Neuronal stem cell (in vitro differentiated cells): ENCODE data around the gene SPECC1.

ENCODE experiments used
- DNase-seq: peaks from one replicate; pipeline ENCODE4 v3.0.0-alpha.2; 2013; ENCODE audit warnings: low spot score
- H2AFZ ChIP-seq: one replicate; pipeline ENCODE4 v1.6.1; 2013; ENCODE audit warnings: mild to moderate bottlenecking, low read length, inconsistent platforms
- H2AK5ac ChIP-seq: 2 replicates; pipeline ENCODE4 v1.6.1; 2013; ENCODE audit warnings: low read depth, mild to moderate bottlenecking, inconsistent platforms, low read length, moderate library complexity, mixed read lengths
- H2BK120ac ChIP-seq: 2 replicates; pipeline ENCODE4 v1.6.1; 2013; ENCODE audit warnings: low read depth, mild to moderate bottlenecking, inconsistent platforms, low read length, moderate library complexity, mixed read lengths
- H2BK12ac ChIP-seq: one replicate; pipeline ENCODE4 v1.6.1; 2013; ENCODE audit warnings: low read length, inconsistent platforms
- H2BK15ac ChIP-seq: 2 replicates; pipeline ENCODE4 v1.6.1; 2013; ENCODE audit warnings: mild to moderate bottlenecking, low read length, inconsistent platforms, mixed read lengths
- H2BK5ac ChIP-seq: one replicate; pipeline ENCODE4 v1.6.1; 2013; ENCODE audit warnings: inconsistent platforms, mild to moderate bottlenecking, low read length, moderate library complexity
- H3K14ac ChIP-seq: one replicate; pipeline ENCODE4 v1.6.1; 2013; ENCODE audit warnings: low read length, inconsistent platforms
- H3K18ac ChIP-seq: 2 replicates; pipeline ENCODE4 v1.6.1; 2013; ENCODE audit warnings: low read length, inconsistent platforms
- H3K23ac ChIP-seq: 2 replicates; pipeline ENCODE4 v1.6.1; 2013; ENCODE audit warnings: low read depth, mild to moderate bottlenecking, mixed read lengths, low read length, inconsistent platforms; ENCODE audit not compliant: poor library complexity
- H3K27ac ChIP-seq: replicated peaks from 3 replicates; pipeline ENCODE4 v1.5.1; 2013; ENCODE audit warnings: low read length, inconsistent platforms
- H3K27me3 ChIP-seq, 3 experiments: 2 replicates each; pipeline ENCODE4 v1.6.1; 2013; ENCODE audit warnings: low read length in 3 of 3, mild to moderate bottlenecking in 2 of 3, inconsistent platforms in 1 of 3, low read depth in 1 of 3, mixed read lengths in 1 of 3, moderate library complexity in 1 of 3; ENCODE audit not compliant: control insufficient read depth in 3 of 3, insufficient read depth in 3 of 3
- H3K36me3 ChIP-seq, 2 donors: replicated peaks in 1 of 2; 2 replicates each; pipeline ENCODE4 v1.6.1; 2013; ENCODE audit warnings: low read length in 2 of 2; ENCODE audit not compliant: control insufficient read depth in 2 of 2, insufficient read depth in 2 of 2
- H3K4ac ChIP-seq: 2 replicates; pipeline ENCODE4 v1.6.1; 2013; ENCODE audit warnings: inconsistent platforms, mild to moderate bottlenecking, low read length, moderate library complexity
- H3K4me1 ChIP-seq, 2 donors: 1 replicate in 1 of 2; 2 replicates in 1 of 2; pipeline ENCODE4 v1.6.1; 2013; ENCODE audit warnings: low read length in 2 of 2, low read depth in 1 of 2; ENCODE audit not compliant: control insufficient read depth in 2 of 2, insufficient read depth in 1 of 2
- H3K4me2 ChIP-seq: one replicate; pipeline ENCODE4 v1.6.1; 2013; ENCODE audit warnings: mild to moderate bottlenecking, low read length, inconsistent platforms; ENCODE audit not compliant: insufficient read depth, poor library complexity, severe bottlenecking
- H3K4me3 ChIP-seq, 2 donors: 2 replicates each; pipeline ENCODE4 v1.5.1; 2013; ENCODE audit warnings: low read length in 2 of 2, mild to moderate bottlenecking in 2 of 2, inconsistent platforms in 1 of 2, moderate library complexity in 1 of 2
- H3K79me1 ChIP-seq: one replicate; pipeline ENCODE4 v1.6.1; 2013; ENCODE audit warnings: low read depth, mild to moderate bottlenecking, inconsistent platforms, low read length, moderate library complexity
- H3K9ac ChIP-seq: one replicate; pipeline ENCODE4 v1.6.1; 2013; ENCODE audit warnings: mild to moderate bottlenecking, low read depth, low read length, inconsistent platforms; ENCODE audit not compliant: poor library complexity
- H3K9me3 ChIP-seq, 2 donors: replicated peaks in 1 of 2; 2 replicates each; pipeline versions ENCODE3 to v1.6.1; 2013; ENCODE audit warnings: low read length in 2 of 2, mild to moderate bottlenecking in 2 of 2, inconsistent platforms in 1 of 2, low read depth in 1 of 2, mixed read lengths in 1 of 2, moderate library complexity in 1 of 2; ENCODE audit not compliant: control insufficient read depth in 2 of 2, insufficient read depth in 1 of 2
- H4K8ac ChIP-seq: one replicate; pipeline ENCODE4 v1.6.1; 2013; ENCODE audit warnings: low read depth, mild to moderate bottlenecking, inconsistent platforms, low read length, moderate library complexity
- H4K91ac ChIP-seq: one replicate; pipeline ENCODE4 v1.6.1; 2013; ENCODE audit warnings: low read length, low read depth, mild to moderate bottlenecking, inconsistent platforms; ENCODE audit not compliant: poor library complexity
- WGBS, 2 donors: extraction: QIAGEN DNeasy Blood & Tissue Kit; methylation state at CpG; one replicate each; pipeline ENCODE4 v1.1.7; 2013; ENCODE audit warnings: missing lambda C conversion rate in 2 of 2, mixed read lengths in 1 of 2; ENCODE audit not compliant: insufficient read length in 2 of 2, insufficient replicate concordance in 1 of 2; ENCODE audit errors: extremely low coverage in 2 of 2; 5-methylcytosine and 5-hydroxymethylcytosine counted together

Gene SPECC1

GRCh38 chr17:20266806-20267458 is 257.8 kb downstream of the SPECC1 start:
- H3K36me3 ChIP-seq: peaks cover 3 to 8% of the 10 kb centered on the region in 2 donors
- H2AFZ ChIP-seq: no peak overlapping the region
- no peak overlapping the region for H2BK5ac ChIP-seq
- no peak overlapping the region for H3K23ac ChIP-seq
- no peak overlapping the region for H3K18ac ChIP-seq
- peaks cover 0 to 8% of the 10 kb centered on the region in 2 donors for H3K9me3 ChIP-seq
- H3K14ac ChIP-seq: no peak overlapping the region
- H2AK5ac ChIP-seq: no peak overlapping the region
- no peak overlapping the region for H3K4me3 ChIP-seq
- H3K4me2 ChIP-seq: no peak overlapping the region
- H4K8ac ChIP-seq: no peak overlapping the region
- no peaks in the 10 kb centered on the region for H3K79me1 ChIP-seq
- WGBS, 2 donors: no CpG with 5 or more reads among the region's 11 CpGs
- no peak overlapping the region for H2BK120ac ChIP-seq
- DNase-seq: no peak
- no peak overlapping the region for H3K4ac ChIP-seq
- no peaks in the 10 kb centered on the region for H3K27me3 ChIP-seq
- no peak overlapping the region for H3K9ac ChIP-seq
- no peak overlapping the region for H3K27ac ChIP-seq
- no peak overlapping the region for H4K91ac ChIP-seq
- peaks cover 6 to 24% of the 10 kb centered on the region in 2 donors for H3K4me1 ChIP-seq
- no peak overlapping the region for H2BK12ac ChIP-seq
- no peak overlapping the region for H2BK15ac ChIP-seq

GRCh38 chr17:20267459-20267842 is 258.3 kb downstream of the SPECC1 start:
- H4K8ac ChIP-seq: peak overlapping the region; percentile 24
- H4K91ac ChIP-seq: no peak overlapping the region
- H3K4me2 ChIP-seq: no peak overlapping the region
- H3K4me1 ChIP-seq: peaks cover 6 to 18% of the 10 kb centered on the region in 2 donors
- H3K9ac ChIP-seq: no peak overlapping the region
- H3K23ac ChIP-seq: peak overlapping the region; percentile 37
- H2BK15ac ChIP-seq: no peak overlapping the region
- peaks cover 0 to 10% of the 10 kb centered on the region in 2 donors for H3K9me3 ChIP-seq
- no peak overlapping the region for H3K4ac ChIP-seq
- H3K4me3 ChIP-seq: no peak overlapping the region
- no peak overlapping the region for H2BK12ac ChIP-seq
- no peak overlapping the region for H2BK5ac ChIP-seq
- H3K27ac ChIP-seq: no peak overlapping the region
- WGBS, 2 donors: no CpG with 5 or more reads among the region's 3 CpGs
- H3K14ac ChIP-seq: no peak overlapping the region
- no peaks in the 10 kb centered on the region for H3K27me3 ChIP-seq
- no peaks in the 10 kb centered on the region for H3K79me1 ChIP-seq
- H2BK120ac ChIP-seq: no peak overlapping the region
- DNase-seq: no peak
- peaks cover 3 to 8% of the 10 kb centered on the region in 2 donors for H3K36me3 ChIP-seq
- no peak overlapping the region for H2AFZ ChIP-seq
- H2AK5ac ChIP-seq: no peak overlapping the region
- H3K18ac ChIP-seq: no peak overlapping the region

DNA sequence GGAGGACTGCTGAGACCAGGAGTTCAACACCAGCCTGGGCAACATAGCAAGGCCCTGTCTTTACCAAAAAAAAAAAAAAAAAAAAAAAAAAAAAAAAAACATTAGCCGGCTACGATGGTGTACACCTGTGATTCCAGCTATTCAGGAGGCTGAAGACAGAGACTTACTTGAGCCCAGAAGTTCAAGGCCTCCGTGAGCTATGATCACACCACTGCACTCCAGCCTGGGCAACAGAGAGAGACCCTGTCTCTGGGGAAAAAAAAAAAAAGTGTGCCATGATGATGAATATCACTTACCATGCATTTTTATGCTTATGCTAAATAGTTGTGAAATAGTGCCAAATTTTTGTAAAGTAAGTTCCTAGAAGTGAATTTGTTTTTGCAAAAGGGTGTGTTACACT is 261.2 kb downstream of the SPECC1 start:
- H3K27me3 ChIP-seq: no peaks in the 10 kb centered on the region
- no peak overlapping the region for H2BK120ac ChIP-seq
- no peaks in the 10 kb centered on the region for H3K79me1 ChIP-seq
- H3K27ac ChIP-seq: no peak overlapping the region
- H2BK15ac ChIP-seq: no peak overlapping the region
- no peak overlapping the region for H4K91ac ChIP-seq
- H2BK5ac ChIP-seq: no peak overlapping the region
- no peak overlapping the region for H3K4me2 ChIP-seq
- peaks cover 0 to 14% of the 10 kb centered on the region in 2 donors for H3K9me3 ChIP-seq
- H3K23ac ChIP-seq: no peak overlapping the region
- H2AK5ac ChIP-seq: no peak overlapping the region
- H3K18ac ChIP-seq: no peak overlapping the region
- no peak overlapping the region for H2AFZ ChIP-seq
- no peak overlapping the region for H3K4me3 ChIP-seq
- no peak for DNase-seq
- no peak overlapping the region for H3K14ac ChIP-seq
- peaks cover 5 to 7% of the 10 kb centered on the region in 2 donors for H3K4me1 ChIP-seq
- H3K36me3 ChIP-seq: peaks cover 5 to 18% of the 10 kb centered on the region in 2 donors
- no peak overlapping the region for H2BK12ac ChIP-seq
- H4K8ac ChIP-seq: no peak overlapping the region
- H3K4ac ChIP-seq: no peak overlapping the region
- WGBS, 2 donors: no CpG with 5 or more reads among the region's 3 CpGs
- no peak overlapping the region for H3K9ac ChIP-seq

- WGBS, 2 donors: no CpG with 5 or more reads among the region's 5 CpGs
- no peak overlapping the region for H4K91ac ChIP-seq
- H3K4ac ChIP-seq: no peak overlapping the region
- peaks cover 5 to 7% of the 10 kb centered on the region in 2 donors for H3K4me1 ChIP-seq
- no peak overlapping the region for H2AK5ac ChIP-seq
- H3K27ac ChIP-seq: no peak overlapping the region
- no peak overlapping the region for H2BK5ac ChIP-seq
- no peaks in the 10 kb centered on the region for H3K79me1 ChIP-seq
- H3K23ac ChIP-seq: no peak overlapping the region
- no peak overlapping the region for H3K9ac ChIP-seq
- no peak overlapping the region for H3K14ac ChIP-seq
- H2BK12ac ChIP-seq: no peak overlapping the region
- no peak overlapping the region for H3K4me3 ChIP-seq
- no peak overlapping the region for H2AFZ ChIP-seq
- no peaks in the 10 kb centered on the region for H3K27me3 ChIP-seq
- H3K18ac ChIP-seq: no peak overlapping the region
- no peak overlapping the region for H2BK15ac ChIP-seq
- no peak overlapping the region for H2BK120ac ChIP-seq
- no peak overlapping the region for H3K4me2 ChIP-seq
- DNase-seq: no peak
- H4K8ac ChIP-seq: no peak overlapping the region
- H3K36me3 ChIP-seq: peaks cover 5 to 18% of the 10 kb centered on the region in 2 donors
- H3K9me3 ChIP-seq: peaks cover 0 to 7% of the 10 kb centered on the region in 2 donors
Measured at GRCh38 chr17:20271011-20271610, 262.0 kb downstream of the SPECC1 start.
